Calu3 (cell line): ENCODE data around the gene HSF2. TPM values are rescaled to one million over a fixed set of nuclear protein-coding genes. Genes with fewer than 3 reads are reported as not detected.

ENCODE experiments used
- BruUV-seq: library from RNA; stranded (reverse); fragments of 400-500 nt; replicated peaks from 2 replicates; lab custom pipeline; 2021; lab: Mats Ljungman, UMichigan
- CTCF ChIA-PET: fragments of 300-600 bp; sonication (Branson Sonifier 250); formaldehyde crosslinking; loops from one replicate; lab custom pipeline; 2022; ENCODE audit warnings: antibody characterized with exemption; lab: Charles Lee
- DNase-seq: peaks from one replicate; pipeline ENCODE4 v3.0.0; 2022
- H3K27ac Mint-ChIP-seq: one replicate; pipeline ENCODE4 v1.8.0; 2022; ENCODE audit warnings: mixed read lengths; ENCODE audit not compliant: unreplicated experiment
- H3K27me3 Mint-ChIP-seq: one replicate; pipeline ENCODE4 v1.8.0; 2022; ENCODE audit warnings: mixed read lengths; ENCODE audit not compliant: unreplicated experiment
- H3K36me3 Mint-ChIP-seq: one replicate; pipeline ENCODE4 v1.8.0; 2022; ENCODE audit warnings: mild to moderate bottlenecking, moderate library complexity, mixed read lengths; ENCODE audit not compliant: insufficient read depth, unreplicated experiment
- H3K4me1 Mint-ChIP-seq: one replicate; pipeline ENCODE4 v1.8.0; 2022; ENCODE audit warnings: mild to moderate bottlenecking, low read depth, mixed read lengths; ENCODE audit not compliant: unreplicated experiment
- H3K4me3 Mint-ChIP-seq: one replicate; pipeline ENCODE4 v1.8.0; 2022; ENCODE audit warnings: mild to moderate bottlenecking, low read depth, moderate library complexity, mixed read lengths; ENCODE audit not compliant: unreplicated experiment
- H3K9me3 Mint-ChIP-seq: one replicate; pipeline ENCODE4 v1.8.0; 2022; ENCODE audit warnings: low read depth, mixed read lengths; ENCODE audit not compliant: unreplicated experiment
- CTCF ChIP-seq: fragments of 200-600 bp; IDR thresholded peaks from one replicate; pipeline ENCODE4 v1.8.0; 2022; ENCODE audit warnings: antibody characterized with exemption; ENCODE audit not compliant: unreplicated experiment
- intact Hi-C: fragments of 100-400 bp; cut with micrococcal nuclease; formaldehyde crosslinking; loops from one replicate; pipeline ENCODE4 v1.10.0; 2022; ENCODE audit not compliant: unreplicated experiment
- total RNA-seq: library from RNA; stranded (reverse); gene quantifications from 2 replicates; pipeline ENCODE4 v1.2.3, GENCODE V29; 2022

HSF2 gene
- total RNA-seq, 1 experiment from 2014 or later = 10.6 TPM

DNA sequence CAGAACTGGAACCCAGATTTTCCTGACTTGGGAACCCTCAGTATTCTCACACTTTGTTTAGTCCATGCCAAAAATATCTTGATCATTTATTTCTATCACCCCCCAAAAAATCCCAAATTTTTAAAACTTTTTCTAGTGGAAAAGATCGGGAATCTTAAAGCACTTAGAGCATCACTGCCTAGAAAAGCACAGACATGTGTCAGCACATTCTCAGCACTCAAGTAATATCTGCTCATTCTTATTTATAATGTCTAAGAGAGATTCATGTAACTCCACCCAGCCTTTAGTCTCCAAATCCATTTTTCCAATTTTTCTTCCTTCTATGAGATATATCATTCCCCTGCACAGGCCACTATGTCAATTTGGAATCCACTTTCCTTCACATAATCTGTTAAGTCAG, 29.9 kb upstream of the HSF2 start:
- intact Hi-C loops = no loop called here
- Mint-ChIP-seq H3K4me1 (no peaks in the 10 kb centered on the region), H3K36me3 (no peaks in the 10 kb centered on the region), H3K4me3 (no peak overlapping the region), H3K9me3 (peaks cover 1% of the 10 kb centered on the region), H3K27me3 (no peaks in the 10 kb centered on the region), H3K27ac (no peak overlapping the region)
- no peak for TF ChIP-seq CTCF
- DNase-seq = no peak
- no TSS peak for BruUV-seq
- CTCF ChIA-PET = no interaction called here

GRCh38 chr6:122372647-122373046, 26.8 kb upstream of the HSF2 start:
- intact Hi-C loops = loop anchor here (1.0 to 10.0 kb wide), 2 partner anchors 338 to 942 kb away; no protein-coding TSS in a partner anchor
- no peak for DNase-seq
- TF ChIP-seq CTCF = no peak
- BruUV-seq = no TSS peak
- H3K27ac Mint-ChIP-seq = no peak overlapping the region
- peaks cover 12% of the 10 kb centered on the region for H3K4me1 Mint-ChIP-seq
- no peaks in the 10 kb centered on the region for H3K27me3 Mint-ChIP-seq
- CTCF ChIA-PET = no interaction called here
- H3K4me3 Mint-ChIP-seq = no peak overlapping the region
- H3K36me3 Mint-ChIP-seq = no peaks in the 10 kb centered on the region
- no peaks in the 10 kb centered on the region for H3K9me3 Mint-ChIP-seq

DNA sequence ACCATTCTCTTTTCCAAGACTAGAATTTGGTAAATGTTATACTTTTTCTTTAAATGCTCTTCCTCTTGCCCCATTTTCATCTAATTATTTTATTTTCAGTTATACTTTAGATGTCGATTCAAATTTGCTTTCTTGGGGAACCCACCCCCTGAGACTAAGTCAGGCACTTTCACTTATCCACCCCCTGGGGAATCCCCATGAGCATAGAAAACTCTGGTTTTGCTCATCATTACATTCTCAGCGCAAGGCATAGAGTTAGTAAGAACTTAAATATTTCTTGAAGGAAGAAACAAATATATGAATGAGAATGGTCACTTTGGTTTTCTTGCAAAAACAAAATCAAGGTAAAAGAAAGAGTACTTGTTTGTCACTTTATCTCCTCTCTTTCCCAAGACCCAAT, 25.1 kb upstream of the HSF2 start:
- DNase-seq = no peak
- no peaks in the 10 kb centered on the region for H3K36me3 Mint-ChIP-seq
- intact Hi-C loops = loop anchor here (10.0 kb wide), 1 partner anchor 340 kb away; no protein-coding TSS in a partner anchor
- H3K27me3 Mint-ChIP-seq = no peaks in the 10 kb centered on the region
- no peak overlapping the region for H3K27ac Mint-ChIP-seq
- no peak for TF ChIP-seq CTCF
- no peak overlapping the region for H3K4me3 Mint-ChIP-seq
- no TSS peak for BruUV-seq
- CTCF ChIA-PET = no interaction called here
- H3K9me3 Mint-ChIP-seq = no peaks in the 10 kb centered on the region
- H3K4me1 Mint-ChIP-seq = peaks cover 12% of the 10 kb centered on the region

DNA sequence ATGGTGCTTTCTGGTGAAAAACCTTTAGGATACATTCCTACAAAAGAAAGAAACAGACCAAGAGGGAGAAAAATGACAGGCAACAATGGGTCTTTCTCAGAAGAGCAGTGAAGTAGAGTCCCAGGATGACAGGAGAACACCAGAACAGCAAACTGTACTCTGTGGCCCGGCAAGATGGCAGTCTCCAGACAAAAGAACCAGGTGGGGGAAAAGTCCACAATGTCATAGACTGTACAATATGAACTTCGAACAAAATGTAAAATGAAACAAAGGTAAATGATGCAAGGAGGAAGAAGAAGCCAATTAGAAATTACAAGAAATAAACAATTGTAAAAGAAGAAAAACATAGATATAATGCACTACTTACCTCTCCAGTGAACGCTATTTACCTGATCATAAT, 23.2 kb upstream of the HSF2 start:
- Mint-ChIP-seq H3K4me1 (peaks cover 12% of the 10 kb centered on the region), H3K9me3 (no peaks in the 10 kb centered on the region), H3K4me3 (no peak overlapping the region), H3K36me3 (no peaks in the 10 kb centered on the region), H3K27ac (no peak overlapping the region), H3K27me3 (no peaks in the 10 kb centered on the region)
- no TSS peak for BruUV-seq
- intact Hi-C loops = loop anchor here (10.0 kb wide), 1 partner anchor 341 kb away; no protein-coding TSS in a partner anchor
- CTCF ChIA-PET = no interaction called here
- DNase-seq = no peak
- TF ChIP-seq CTCF = no peak
